Measurements from ENCODE around the gene SH2D2A. TPM values are rescaled to one million over a fixed set of nuclear protein-coding genes. Genes with fewer than 3 reads are reported as not detected.
A peak's percentile ranks its signal among the peaks of the same experiment; 100 is the strongest.

The SH2D2A gene
- total and polyA plus RNA-seq, 9 donors, result 0.19 to 2.8 (median 0.77) TPM

- Histone ChIP-seq H3K27ac (no peak overlapping the region), H3K27me3 (no peaks in the 10 kb centered on the region), H3K36me3 (no peaks in the 10 kb centered on the region), H3K4me3 (no peak overlapping the region), H3K4me1 (ENCODE audit: insufficient read depth) (peaks cover 7% of the 10 kb centered on the region), H3K9me3 (no peaks in the 10 kb centered on the region)
- DNase-seq, result peak in 4 of 5 donors; percentile 22 to 71 (median 48)
- 8 to 13% (median 12%) methylated on average over 9 of the region's 9 CpGs for WGBS, 3 donors
- TF ChIP-seq EP300 (IDR thresholded peaks at IDR 0.05), result no peak
- TF ChIP-seq POLR2A (IDR thresholded peaks at IDR 0.05), result no peak
- TF ChIP-seq CTCF (IDR thresholded peaks at IDR 0.05), result no peak
- intact Hi-C loops (cut with DNase I), result loop anchor here in 1 of 4 donors (10.0 kb wide), 1 partner anchor 58 kb away; no protein-coding TSS in a partner anchor
These were observed 35.8 kb upstream of the SH2D2A start for GRCh38 chr1:156852418-156852874.

DNA sequence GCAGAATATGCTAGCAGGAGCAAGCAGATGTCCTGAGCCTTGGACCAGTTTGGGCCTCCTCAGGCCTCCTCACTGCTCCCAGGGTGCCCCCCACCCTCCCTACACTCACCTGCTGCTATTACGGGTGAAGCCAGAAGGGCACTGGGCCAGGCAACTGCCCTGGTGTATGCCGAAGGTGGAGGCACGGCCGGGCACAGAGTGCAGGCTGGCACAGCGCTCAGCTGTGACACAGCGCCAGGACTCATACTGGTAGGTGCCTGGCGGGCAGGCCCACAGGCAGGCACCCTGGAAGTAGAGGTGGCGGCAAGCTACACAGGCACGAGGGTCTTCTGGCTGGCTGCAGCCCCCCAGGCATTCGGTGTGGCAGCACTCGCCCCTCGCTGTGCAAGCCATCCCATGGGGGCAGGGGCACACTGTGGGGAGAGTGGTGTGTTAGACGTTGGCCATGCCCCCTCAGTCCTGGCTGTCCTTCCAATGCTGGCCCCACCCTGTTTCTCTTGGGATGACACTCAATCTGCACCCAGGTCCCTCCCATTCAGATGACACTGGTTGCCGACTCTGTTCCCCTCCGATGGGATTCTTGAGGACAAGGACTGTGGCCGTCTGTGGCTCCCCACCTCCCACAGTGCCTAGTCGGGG is 35.2 kb upstream of the SH2D2A start:
- no peaks in the 10 kb centered on the region for H3K27me3 ChIP-seq
- TF ChIP-seq POLR2A (IDR thresholded peaks at IDR 0.05) (no peak), CTCF (IDR thresholded peaks at IDR 0.05) (no peak), EP300 (IDR thresholded peaks at IDR 0.05) (no peak)
- H3K4me1 ChIP-seq (ENCODE audit: insufficient read depth), result peaks cover 7% of the 10 kb centered on the region
- no peaks in the 10 kb centered on the region for H3K9me3 ChIP-seq
- H3K4me3 ChIP-seq, result no peak overlapping the region
- intact Hi-C loops (cut with DNase I), result loop anchor here in 1 of 4 donors (10.0 kb wide), 1 partner anchor 57 kb away; no protein-coding TSS in a partner anchor
- H3K36me3 ChIP-seq, result no peaks in the 10 kb centered on the region
- DNase-seq, result no peak
- WGBS, 3 donors, result 75 to 83% (median 78%) methylated on average over 17 of the region's 17 CpGs
- no peak overlapping the region for H3K27ac ChIP-seq

- Histone ChIP-seq H3K4me1 (ENCODE audit: insufficient read depth) (peaks cover 7% of the 10 kb centered on the region), H3K27ac (no peak overlapping the region), H3K27me3 (no peaks in the 10 kb centered on the region), H3K9me3 (no peaks in the 10 kb centered on the region), H3K4me3 (no peak overlapping the region), H3K36me3 (no peaks in the 10 kb centered on the region)
- TF ChIP-seq CTCF (IDR thresholded peaks at IDR 0.05), result no peak
- no peak for TF ChIP-seq EP300 (IDR thresholded peaks at IDR 0.05)
- TF ChIP-seq POLR2A (IDR thresholded peaks at IDR 0.05), result no peak
- intact Hi-C loops (cut with DNase I), result no loop called here
- 31 to 41% (median 35%) methylated on average over 20 to 23 of the region's 23 CpGs for WGBS, 3 donors
- no peak for DNase-seq
These were observed 32.5 kb upstream of the SH2D2A start for GRCh38 chr1:156849151-156849496.

GRCh38 chr1:156848461-156849150 is 32.0 kb upstream of the SH2D2A start:
- no peak for DNase-seq
- 20 to 23% (median 21%) methylated on average over 36 of the region's 36 CpGs for WGBS, 3 donors
- H3K9me3 ChIP-seq, result no peaks in the 10 kb centered on the region
- TF ChIP-seq POLR2A (IDR thresholded peaks at IDR 0.05) (no peak), CTCF (IDR thresholded peaks at IDR 0.05) (no peak), EP300 (IDR thresholded peaks at IDR 0.05) (no peak)
- no peaks in the 10 kb centered on the region for H3K27me3 ChIP-seq
- intact Hi-C loops (cut with DNase I), result no loop called here
- no peak overlapping the region for H3K4me3 ChIP-seq
- H3K36me3 ChIP-seq, result no peaks in the 10 kb centered on the region
- H3K27ac ChIP-seq, result no peak overlapping the region
- peaks cover 7% of the 10 kb centered on the region for H3K4me1 ChIP-seq (ENCODE audit: insufficient read depth)
